Panc1 (cell line): ENCODE data around the gene VIT. TPM values are rescaled to one million over a fixed set of nuclear protein-coding genes. Genes with fewer than 3 reads are reported as not detected.

Source experiments
- ATAC-seq: fragments of 200-7000 bp; cut with Tn5 transposase; 2 replicates; pipeline ENCODE4 v1.9.1; 2020; ENCODE audit warnings: mild to moderate bottlenecking, moderate library complexity
- BruUV-seq: library from RNA; stranded (reverse); fragments of 400-500 nt; replicated peaks from 2 replicates; lab custom pipeline; 2021; lab: Mats Ljungman, UMichigan
- CTCF ChIA-PET: fragments of 300-600 bp; sonication (Branson Sonifier 250); formaldehyde crosslinking; loops from one replicate; lab custom pipeline; 2022; ENCODE audit warnings: antibody characterized with exemption; lab: Charles Lee
- POLR2A ChIA-PET: fragments of 300-600 bp; sonication (Branson Sonifier 250); formaldehyde crosslinking; loops from one replicate; lab custom pipeline; 2022; ENCODE audit warnings: antibody characterized with exemption; lab: Charles Lee
- DNase-seq: peaks from one replicate; pipeline ENCODE4 v3.0.0-alpha.2; 2010; ENCODE audit warnings: low read depth, low spot score
- H3K27ac ChIP-seq: 2 replicates; pipeline ENCODE4 v1.5.1; 2011; ENCODE audit warnings: mild to moderate bottlenecking, low read length, inconsistent platforms
- H3K27me3 ChIP-seq: fragments of 200-500 bp; sonication (Bioruptor generic); 2 replicates; pipeline ENCODE4 v1.6.0; 2014; ENCODE audit warnings: low read length, inconsistent platforms; ENCODE audit not compliant: control insufficient read depth, insufficient read depth
- H3K36me3 ChIP-seq: fragments of 200-500 bp; sonication (Bioruptor generic); 2 replicates; pipeline ENCODE4 v1.5.1; 2014; ENCODE audit warnings: inconsistent platforms, mild to moderate bottlenecking, low read length, moderate library complexity; ENCODE audit not compliant: control insufficient read depth, insufficient read depth
- H3K4me1 ChIP-seq: 2 replicates; pipeline ENCODE4 v1.5.1; 2011; ENCODE audit warnings: inconsistent platforms, mild to moderate bottlenecking, low read length, moderate library complexity; ENCODE audit not compliant: control insufficient read depth, insufficient read depth
- H3K4me3 ChIP-seq, 2 experiments: 2 replicates each; pipeline ENCODE4 v1.5.1; 2011 to 2012; ENCODE audit warnings: low read depth in 2 of 2, low read length in 2 of 2, mild to moderate bottlenecking in 2 of 2, inconsistent platforms in 1 of 2, moderate library complexity in 1 of 2
- H3K9me3 ChIP-seq: fragments of 200-500 bp; sonication (Bioruptor generic); 2 replicates; pipeline ENCODE4 v1.5.1; 2014; ENCODE audit warnings: low read depth, mild to moderate bottlenecking, inconsistent platforms, low read length, moderate library complexity; ENCODE audit not compliant: control insufficient read depth, insufficient read depth
- CTCF ChIP-seq: fragments of 450-650 bp; IDR thresholded peaks from 2 replicates; pipeline ENCODE4 v1.5.1; 2017; ENCODE audit warnings: mild to moderate bottlenecking
- POLR2AphosphoS5 ChIP-seq: IDR thresholded peaks from 2 replicates; pipeline ENCODE4 v1.6.1; 2012; ENCODE audit warnings: mild to moderate bottlenecking, low read depth, low read length, moderate library complexity
- REST ChIP-seq, 2 experiments: IDR thresholded peaks; 2 replicates each; pipeline ENCODE4 v1.6.1; 2011 to 2012; ENCODE audit warnings: low read depth in 2 of 2, control low read depth in 1 of 2, low read length in 1 of 2, mild to moderate bottlenecking in 1 of 2, moderate library complexity in 1 of 2; ENCODE audit not compliant: insufficient read depth in 1 of 2
- SIN3A ChIP-seq: IDR thresholded peaks from 2 replicates; pipeline ENCODE4 v1.6.1; 2012; ENCODE audit warnings: low read depth, mild to moderate bottlenecking, low read length, moderate library complexity, borderline replicate concordance; ENCODE audit not compliant: insufficient read depth
- TCF7L2 ChIP-seq: IDR thresholded peaks from 2 replicates; pipeline ENCODE4 v1.6.1; 2011; ENCODE audit warnings: mild to moderate bottlenecking, low read depth, low read length, inconsistent platforms
- in situ Hi-C: cut with HindIII; loops from 2 replicates; pipeline ENCODE4 v1.10.0; 2016; ENCODE audit warnings: low sequenced_read_pairs, low pct_unique_long_range_greater_than_20kb
- intact Hi-C: fragments of 100-400 bp; cut with micrococcal nuclease; formaldehyde crosslinking; loops from one replicate; pipeline ENCODE4 v1.10.0; 2022; ENCODE audit not compliant: unreplicated experiment
- total RNA-seq: library from RNA; stranded (reverse); gene quantifications from one replicate; pipeline ENCODE4 v1.2.1, GENCODE V29; 2021; ENCODE audit not compliant: unreplicated experiment

The VIT gene
- total RNA-seq, 1 experiment from 2014 or later = 0.77 TPM

DNA sequence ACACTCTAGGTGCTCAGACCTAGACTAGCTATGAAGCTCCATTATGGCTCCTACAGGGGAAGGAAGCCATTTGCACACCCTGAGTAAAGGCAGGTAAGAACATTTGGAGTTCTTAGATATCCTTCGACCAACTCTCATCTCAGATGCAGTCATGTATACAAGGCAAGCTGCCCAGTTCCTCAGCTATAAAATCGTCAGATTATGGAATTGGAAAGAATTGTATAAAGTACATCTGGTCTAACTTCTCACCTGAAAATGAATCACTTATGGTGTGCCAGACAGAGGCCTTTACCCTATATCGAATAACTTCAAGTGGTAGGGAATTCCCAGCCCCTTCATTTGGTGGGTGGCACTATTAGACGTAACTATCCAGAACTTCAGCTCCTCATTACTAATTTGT, 79.3 kb downstream of the VIT start:
- no TSS peak for BruUV-seq
- TF ChIP-seq TCF7L2 = no peak
- TF ChIP-seq SIN3A = no peak
- no peak for TF ChIP-seq REST (IDR thresholded peaks at IDR 0.05; ENCODE audit: insufficient read depth in 1 of 2, low read depth in 2 of 2, low read length in 1 of 2)
- TF ChIP-seq CTCF = no peak
- TF ChIP-seq POLR2AphosphoS5 = no peak
- intact Hi-C loops (no loop called here), in situ Hi-C loops (no loop called here)
- DNase-seq = no peak
- Histone ChIP-seq H3K27ac (no peak overlapping the region), H3K4me3 (no peak overlapping the region), H3K27me3 (no peaks in the 10 kb centered on the region), H3K9me3 (no peaks in the 10 kb centered on the region), H3K4me1 (0 out of 2 replicates have a peak, but pooled peaks cover 2% of the 10 kb centered on the region), H3K36me3 (no peaks in the 10 kb centered on the region)
- ATAC-seq = no peak
- POLR2A ChIA-PET = no interaction called here
- CTCF ChIA-PET = interaction anchor here (1.5 kb wide), 1 partner anchor 11 kb away, joined by 3 read pairs; no protein-coding TSS in a partner anchor

GRCh38 chr2:36777272-36777671, 80.8 kb downstream of the VIT start:
- Histone ChIP-seq H3K36me3 (no peaks in the 10 kb centered on the region), H3K9me3 (no peaks in the 10 kb centered on the region), H3K4me1 (0 out of 2 replicates have a peak, but pooled peaks cover 2% of the 10 kb centered on the region), H3K27ac (no peak overlapping the region), H3K4me3 (no peak overlapping the region), H3K27me3 (no peaks in the 10 kb centered on the region)
- no TSS peak for BruUV-seq
- ATAC-seq = no peak
- POLR2A ChIA-PET = no interaction called here
- in situ Hi-C loops (no loop called here), intact Hi-C loops (no loop called here)
- no peak for DNase-seq
- no peak for TF ChIP-seq REST (IDR thresholded peaks at IDR 0.05; ENCODE audit: insufficient read depth in 1 of 2, low read depth in 2 of 2, low read length in 1 of 2)
- CTCF ChIA-PET = no interaction called here
